Retinal pigment epithelial cell (primary cell): ENCODE data around the gene TASOR2.

Source experiments
- DNase-seq: peaks from one replicate; pipeline ENCODE4 v3.0.0-alpha.2; 2010; ENCODE audit warnings: low read depth
- H3K4me3 ChIP-seq: 2 replicates; pipeline ENCODE4 v1.5.1; 2011; ENCODE audit warnings: mild to moderate bottlenecking, low read length, control low read depth, moderate library complexity
- CTCF ChIP-seq: conservative IDR thresholded peaks from 2 replicates; pipeline ENCODE4 v1.5.1; 2011; ENCODE audit warnings: low read depth, low read length, control low read depth, inconsistent platforms

Gene TASOR2

GRCh38 chr10:5643346-5644067, 41.1 kb upstream of the TASOR2 start:
- TF ChIP-seq CTCF: no peak
- DNase-seq: no peak
- H3K4me3 ChIP-seq: no peak overlapping the region

- no peak overlapping the region for H3K4me3 ChIP-seq
- peak; percentile 94 for DNase-seq
- no peak for TF ChIP-seq CTCF
Measured at GRCh38 chr10:5644930-5645329, 39.7 kb upstream of the TASOR2 start.

- no peak for TF ChIP-seq CTCF
- peak; percentile 72 for DNase-seq
- no peak overlapping the region for H3K4me3 ChIP-seq
Measured at GRCh38 chr10:5645375-5645774, 39.3 kb upstream of the TASOR2 start.

- no peak overlapping the region for H3K4me3 ChIP-seq
- peak; percentile 82 for DNase-seq
- no peak for TF ChIP-seq CTCF
Measured at GRCh38 chr10:5645944-5646617, 38.6 kb upstream of the TASOR2 start.

GRCh38 chr10:5647507-5648240, 37.0 kb upstream of the TASOR2 start:
- H3K4me3 ChIP-seq: no peak overlapping the region
- no peak for DNase-seq
- no peak for TF ChIP-seq CTCF

- no peak for TF ChIP-seq CTCF
- DNase-seq: no peak
Measured at GRCh38 chr10:5648494-5649457, 35.9 kb upstream of the TASOR2 start.

More at GRCh38 chr10:5648494-5649457, 35.9 kb upstream of the TASOR2 start:
- no peak overlapping the region for H3K4me3 ChIP-seq
